Skeletal muscle cell (primary cell): ENCODE measurements around the gene TEX53.

Experiments used
- DNase-seq: peaks from one replicate; pipeline ENCODE4 v3.0.0-alpha.2; 2010; ENCODE audit warnings: low read depth
- H3K4me3 ChIP-seq: 2 replicates; pipeline ENCODE4 v1.5.1; 2011; ENCODE audit warnings: low read depth, mild to moderate bottlenecking, control low read depth, low read length, moderate library complexity

TEX53 gene

DNA sequence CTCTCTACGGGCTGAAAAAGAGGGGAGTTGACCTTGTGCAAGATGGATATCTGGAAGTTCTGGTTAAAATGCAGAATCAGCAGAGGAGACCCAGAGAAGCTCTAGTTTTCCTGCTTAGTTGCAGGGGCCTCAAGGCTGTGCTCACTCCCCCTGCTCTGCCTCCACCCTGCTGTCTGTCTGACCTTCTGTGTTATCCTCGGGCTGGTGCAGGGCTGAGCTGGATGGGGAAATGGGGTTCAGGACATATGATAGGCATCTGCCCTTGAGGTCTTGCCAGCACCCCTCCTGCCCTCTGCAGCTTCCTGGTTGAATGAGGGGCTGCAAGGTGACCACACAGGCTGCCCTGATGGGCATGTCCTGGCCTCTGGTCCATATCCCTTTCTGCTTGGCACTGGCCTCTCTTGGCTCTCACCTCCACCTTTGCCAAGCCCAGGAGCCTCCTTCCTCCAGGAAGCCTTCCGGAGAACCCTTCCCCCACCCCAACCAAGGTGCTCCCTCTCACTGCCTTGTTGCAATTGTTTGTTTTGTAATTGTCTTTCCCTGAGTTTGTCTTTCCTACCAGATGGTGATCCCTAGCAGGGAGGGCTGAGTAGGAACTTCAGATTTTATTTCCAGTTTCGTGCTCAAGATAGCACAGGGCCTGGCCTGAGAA is 45.2 kb downstream of the TEX53 start:
- DNase-seq: no peak
- H3K4me3 ChIP-seq: peak overlapping the region; percentile 61

DNA sequence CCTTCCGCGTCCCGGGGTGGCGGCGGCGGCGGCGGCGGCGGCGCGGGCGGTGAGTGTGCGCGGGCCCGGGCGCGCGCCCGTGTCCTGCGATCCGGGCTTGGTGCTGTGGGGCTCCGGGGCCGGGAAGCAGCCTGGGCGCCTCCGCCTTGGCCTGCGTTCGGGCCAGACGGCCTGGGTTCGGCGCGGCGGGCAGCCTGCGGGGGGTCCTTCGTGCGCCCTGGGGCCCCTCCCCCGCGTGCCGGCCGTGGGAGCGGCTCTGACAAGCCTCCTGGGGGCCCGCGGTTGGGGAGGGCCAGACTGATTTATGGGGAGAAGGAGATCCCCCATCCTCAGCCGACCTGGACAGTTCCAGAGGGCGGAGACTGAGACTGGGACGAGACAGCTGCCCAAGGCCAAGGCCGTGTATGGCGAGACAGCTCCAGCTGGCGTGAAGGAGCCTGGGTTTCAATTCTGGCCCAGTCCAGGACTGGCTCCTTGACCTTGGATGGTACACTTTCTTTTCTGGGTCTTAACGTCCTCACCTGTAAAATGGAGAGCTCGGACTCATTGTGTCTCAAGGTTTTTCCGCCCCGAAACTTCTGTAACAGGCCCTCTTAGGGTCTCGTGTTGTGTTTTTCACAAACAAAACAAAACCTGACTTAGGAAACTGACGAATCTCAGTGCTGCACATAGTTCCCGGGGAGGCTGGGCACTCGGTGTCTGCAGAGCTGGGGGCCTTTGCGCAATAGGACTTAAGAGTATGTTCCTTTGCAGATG is 45.9 kb downstream of the TEX53 start:
- DNase-seq: peak; percentile 54

GRCh38 chr9:114608525-114608796 is 49.1 kb downstream of the TEX53 start:
- no peak for DNase-seq

More for the DNA sequence above, 45.9 kb downstream of the TEX53 start:
- H3K4me3 ChIP-seq: peak overlapping the region; percentile 61

DNA sequence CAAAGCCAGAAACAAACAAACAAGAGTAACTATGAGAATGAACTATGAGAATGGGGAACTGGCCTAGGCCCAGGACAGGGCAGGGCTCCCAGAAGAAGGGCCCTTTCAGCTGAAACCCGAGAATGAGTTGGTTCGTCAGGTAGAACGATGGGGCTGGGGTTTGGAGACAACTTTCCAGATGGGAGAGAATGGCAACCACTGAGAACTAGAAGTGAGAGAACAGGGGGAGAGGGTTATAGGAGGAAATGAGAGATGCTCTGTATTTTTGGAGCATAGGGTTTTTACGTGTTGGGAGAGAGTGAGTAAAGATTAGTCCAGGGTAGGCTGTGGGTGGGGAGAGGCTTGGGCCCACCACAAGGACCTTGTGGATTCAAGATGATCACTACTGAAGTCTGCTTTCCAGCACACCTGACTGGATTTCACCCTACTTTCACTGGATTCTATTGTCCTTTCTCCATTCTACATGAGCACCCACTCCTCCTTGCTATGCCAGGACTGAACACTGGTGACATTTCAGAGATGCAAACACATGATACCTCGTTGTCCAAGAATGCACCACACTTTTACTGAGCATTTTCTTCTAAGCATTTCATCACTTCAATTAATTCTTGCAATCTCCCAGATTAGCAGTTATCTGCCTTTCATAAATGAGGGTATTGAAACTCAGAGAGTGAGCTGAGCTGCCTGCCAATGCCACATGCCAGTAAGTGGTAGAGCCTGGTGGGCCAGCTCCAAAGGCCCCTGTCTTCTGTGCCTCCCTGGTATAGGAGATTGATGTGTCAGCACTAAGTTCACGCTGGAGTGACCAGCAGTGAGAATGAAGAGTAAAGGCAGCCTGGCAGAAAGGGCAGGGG is 49.7 kb downstream of the TEX53 start:
- no peak for DNase-seq
- H3K4me3 ChIP-seq: no peak overlapping the region

More at GRCh38 chr9:114608525-114608796, 49.1 kb downstream of the TEX53 start:
- H3K4me3 ChIP-seq: no peak overlapping the region

- peak; percentile 88 for DNase-seq
- H3K4me3 ChIP-seq: no peak overlapping the region
Observed at GRCh38 chr9:114606597-114607207, 50.9 kb downstream of the TEX53 start.
